ENCODE results near the gene DHRSX. TPM values are rescaled to one million over a fixed set of nuclear protein-coding genes. Genes with fewer than 3 reads are reported as not detected.

Gene DHRSX
- total RNA-seq, 3 donors from 2014 or later = 24.9 to 52.4 (median 37.5) TPM

- no peak for TF ChIP-seq CTCF (IDR thresholded peaks at IDR 0.05)
- no peak for ATAC-seq
- Histone ChIP-seq H3K4me3 (no peak overlapping the region), H3K4me1 (ENCODE audit: low read depth) (no peaks in the 10 kb centered on the region), H3K9me3 (no peaks in the 10 kb centered on the region), H3K36me3 (ENCODE audit: low read depth) (peaks cover 9% of the 10 kb centered on the region)
- intact Hi-C loops (cut with DNase I, micrococcal nuclease) = no loop called here
- DNase-seq = no peak
Measured at GRCh38 chrX:2490634-2491033, 10.1 kb downstream of the DHRSX start.

GRCh38 chrX:2489446-2490445 is 11.0 kb downstream of the DHRSX start:
- ATAC-seq = no peak
- intact Hi-C loops (cut with DNase I, micrococcal nuclease) = no loop called here
- DNase-seq = peak in 1 of 3 donors; percentile 14
- no peak for TF ChIP-seq CTCF (IDR thresholded peaks at IDR 0.05)
- H3K4me3 ChIP-seq = no peak overlapping the region
- H3K36me3 ChIP-seq (ENCODE audit: low read depth) = peaks cover 9% of the 10 kb centered on the region
- H3K9me3 ChIP-seq = no peaks in the 10 kb centered on the region
- no peaks in the 10 kb centered on the region for H3K4me1 ChIP-seq (ENCODE audit: low read depth)

- no peak for ATAC-seq
- intact Hi-C loops (cut with DNase I, micrococcal nuclease) = no loop called here
- H3K36me3 ChIP-seq (ENCODE audit: low read depth) = peaks cover 9% of the 10 kb centered on the region
Measured at GRCh38 chrX:2488621-2489285, 12.0 kb downstream of the DHRSX start.

GRCh38 chrX:2487366-2487765 is 13.4 kb downstream of the DHRSX start:
- Histone ChIP-seq H3K4me1 (ENCODE audit: low read depth) (no peaks in the 10 kb centered on the region), H3K36me3 (ENCODE audit: low read depth) (peaks cover 9% of the 10 kb centered on the region), H3K4me3 (no peak overlapping the region), H3K9me3 (no peaks in the 10 kb centered on the region)
- DNase-seq = no peak
- intact Hi-C loops (cut with DNase I, micrococcal nuclease) = no loop called here
- ATAC-seq = no peak
- TF ChIP-seq CTCF (IDR thresholded peaks at IDR 0.05) = no peak

More at GRCh38 chrX:2488621-2489285, 12.0 kb downstream of the DHRSX start:
- Histone ChIP-seq H3K9me3 (no peaks in the 10 kb centered on the region), H3K4me1 (ENCODE audit: low read depth) (no peaks in the 10 kb centered on the region), H3K4me3 (no peak overlapping the region)
- DNase-seq = peak in 1 of 3 donors; percentile 19
- no peak for TF ChIP-seq CTCF (IDR thresholded peaks at IDR 0.05)

- ATAC-seq (no peak), DNase-seq (no peak)
- Histone ChIP-seq H3K9me3 (no peaks in the 10 kb centered on the region), H3K4me3 (no peak overlapping the region), H3K4me1 (ENCODE audit: low read depth) (no peaks in the 10 kb centered on the region), H3K36me3 (ENCODE audit: low read depth) (peaks cover 9% of the 10 kb centered on the region)
- intact Hi-C loops (cut with DNase I, micrococcal nuclease) = no loop called here
- no peak for TF ChIP-seq CTCF (IDR thresholded peaks at IDR 0.05)
Measured at GRCh38 chrX:2486476-2487133, 14.2 kb downstream of the DHRSX start.
